ENCODE results near the gene BCR.

The BCR gene

DNA sequence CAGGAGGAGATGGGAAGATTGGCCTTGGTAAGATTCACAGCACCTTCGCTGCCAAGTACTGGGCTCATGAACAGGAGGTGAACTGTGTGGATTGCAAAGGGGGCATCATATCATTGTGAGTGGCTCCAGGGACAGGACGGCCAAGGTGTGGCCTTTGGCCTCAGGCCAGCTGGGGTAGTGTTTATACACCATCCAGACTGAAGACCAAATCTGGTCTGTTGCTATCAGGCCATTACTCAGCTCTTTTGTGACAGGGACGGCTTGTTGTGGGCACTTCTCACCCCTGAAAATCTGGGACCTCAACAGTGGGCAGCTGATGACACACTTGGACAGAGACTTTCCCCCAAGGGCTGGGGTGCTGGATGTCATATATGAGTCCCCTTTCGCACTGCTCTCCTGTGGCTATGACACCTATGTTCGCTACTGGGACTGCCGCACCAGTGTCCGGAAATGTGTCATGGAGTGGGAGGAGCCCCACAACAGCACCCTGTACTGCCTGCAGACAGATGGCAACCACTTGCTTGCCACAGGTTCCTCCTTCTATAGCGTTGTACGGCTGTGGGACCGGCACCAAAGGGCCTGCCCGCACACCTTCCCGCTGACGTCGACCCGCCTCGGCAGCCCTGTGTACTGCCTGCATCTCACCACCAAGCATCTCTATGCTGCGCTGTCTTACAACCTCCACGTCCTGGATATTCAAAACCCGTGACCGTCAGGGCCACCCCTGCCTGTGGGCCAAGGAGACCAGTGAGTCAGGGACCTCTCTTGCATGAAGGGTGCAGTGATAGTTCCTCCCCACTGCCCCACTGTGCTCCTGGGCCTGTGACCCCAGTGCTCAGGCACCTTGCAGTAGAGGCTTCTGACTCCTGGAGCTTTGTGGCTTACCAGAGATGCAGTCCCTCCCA is 83.6 kb downstream of the BCR start:
- no peak overlapping the region for H3K9ac ChIP-seq (ENCODE audit: insufficient read length, low read depth)
- no peaks in the 10 kb centered on the region for H3K27me3 ChIP-seq (ENCODE audit: insufficient read depth, insufficient read length)
- peaks cover 14% of the 10 kb centered on the region for H3K4me1 ChIP-seq (ENCODE audit: insufficient read depth, insufficient read length)
- no peak for TF ChIP-seq ZNF274 (IDR thresholded peaks at IDR 0.05; ENCODE audit: low read depth, low read length)
- no peak overlapping the region for H3K4me3 ChIP-seq (ENCODE audit: insufficient read length, low read depth)
- DNase-seq (ENCODE audit: low read depth, low spot score), result no peak
- no peaks in the 10 kb centered on the region for H3K9me3 ChIP-seq (ENCODE audit: insufficient read depth, low read length)
- peaks cover 74% of the 10 kb centered on the region for H3K36me3 ChIP-seq (ENCODE audit: insufficient read depth, insufficient read length, low read length)

DNA sequence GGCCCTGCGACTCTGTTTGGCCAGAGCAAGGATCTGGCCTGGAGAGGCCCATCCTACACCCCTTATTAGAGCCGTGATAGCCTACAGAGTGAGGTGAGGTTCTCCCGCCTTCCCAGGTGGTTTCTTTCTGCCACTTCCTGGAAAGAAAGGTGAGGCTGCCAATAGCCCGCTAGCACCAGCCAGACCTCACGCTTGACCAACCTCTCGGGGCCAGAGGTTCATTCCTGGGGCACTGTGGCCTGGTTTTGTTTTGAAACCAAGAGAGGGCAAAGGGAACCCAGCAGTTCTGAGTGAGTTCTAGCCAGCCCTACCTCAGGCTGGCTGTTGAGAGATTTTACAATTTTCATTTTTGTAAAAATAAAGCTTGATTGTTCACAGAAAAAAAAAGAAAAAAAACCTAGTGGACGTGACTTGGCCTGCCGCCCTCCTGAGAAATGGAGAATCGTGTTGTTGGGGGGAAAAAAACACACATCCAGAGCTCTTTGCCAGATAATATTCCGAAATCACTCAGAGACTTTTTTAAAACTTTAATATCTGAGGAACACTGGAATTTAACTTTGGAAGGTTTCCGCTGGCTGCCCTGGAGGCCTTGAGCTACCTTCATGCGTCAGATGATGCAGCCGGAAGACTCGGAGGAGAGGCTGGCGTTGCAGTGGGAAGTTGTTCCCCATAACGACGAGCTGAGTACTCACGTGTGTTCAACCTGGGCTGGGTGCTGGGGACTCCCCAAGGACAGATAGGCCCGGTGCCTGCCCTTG is 84.5 kb downstream of the BCR start:
- no peak overlapping the region for H3K9ac ChIP-seq (ENCODE audit: insufficient read length, low read depth)
- no peak overlapping the region for H3K4me3 ChIP-seq (ENCODE audit: insufficient read length, low read depth)
- no peak for DNase-seq (ENCODE audit: low read depth, low spot score)
- peaks cover 18% of the 10 kb centered on the region for H3K4me1 ChIP-seq (ENCODE audit: insufficient read depth, insufficient read length)
- no peaks in the 10 kb centered on the region for H3K27me3 ChIP-seq (ENCODE audit: insufficient read depth, insufficient read length)
- TF ChIP-seq YY1 (IDR thresholded peaks at IDR 0.05; ENCODE audit: insufficient read depth, insufficient read length), result no peak
- peaks cover 79% of the 10 kb centered on the region for H3K36me3 ChIP-seq (ENCODE audit: insufficient read depth, insufficient read length, low read length)
- H3K9me3 ChIP-seq (ENCODE audit: insufficient read depth, low read length), result no peaks in the 10 kb centered on the region

DNA sequence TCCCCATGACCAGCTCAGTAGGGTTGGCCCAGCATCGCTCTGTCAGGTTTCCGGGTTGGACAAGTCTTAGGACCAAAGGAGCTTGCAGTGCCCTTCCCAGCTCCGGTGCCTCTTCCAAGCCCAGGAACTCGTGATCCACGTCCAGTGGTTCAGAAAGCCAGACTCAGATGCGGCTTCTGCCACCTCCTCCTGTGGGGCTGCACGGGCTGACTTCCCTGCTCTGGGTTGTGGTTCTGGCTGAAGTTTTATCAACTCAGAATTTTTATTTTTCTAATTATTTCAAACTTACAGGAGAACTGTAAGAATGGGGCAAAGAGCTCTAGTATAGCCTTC is 85.0 kb downstream of the BCR start:
- Histone ChIP-seq H3K9me3 (ENCODE audit: insufficient read depth, low read length) (no peaks in the 10 kb centered on the region), H3K27me3 (ENCODE audit: insufficient read depth, insufficient read length) (no peaks in the 10 kb centered on the region), H3K4me3 (ENCODE audit: insufficient read length, low read depth) (no peak overlapping the region), H3K9ac (ENCODE audit: insufficient read length, low read depth) (no peak overlapping the region), H3K4me1 (ENCODE audit: insufficient read depth, insufficient read length) (peaks cover 18% of the 10 kb centered on the region), H3K36me3 (ENCODE audit: insufficient read depth, insufficient read length, low read length) (peaks cover 76% of the 10 kb centered on the region)
- TF ChIP-seq SUZ12 (IDR thresholded peaks at IDR 0.05; ENCODE audit: extremely low read depth, insufficient read depth, insufficient read length), result no peak
- TF ChIP-seq ZNF274 (IDR thresholded peaks at IDR 0.05; ENCODE audit: low read depth, low read length), result no peak
- no peak for TF ChIP-seq YY1 (IDR thresholded peaks at IDR 0.05; ENCODE audit: insufficient read depth, insufficient read length)
- no peak for DNase-seq (ENCODE audit: low read depth, low spot score)

DNA sequence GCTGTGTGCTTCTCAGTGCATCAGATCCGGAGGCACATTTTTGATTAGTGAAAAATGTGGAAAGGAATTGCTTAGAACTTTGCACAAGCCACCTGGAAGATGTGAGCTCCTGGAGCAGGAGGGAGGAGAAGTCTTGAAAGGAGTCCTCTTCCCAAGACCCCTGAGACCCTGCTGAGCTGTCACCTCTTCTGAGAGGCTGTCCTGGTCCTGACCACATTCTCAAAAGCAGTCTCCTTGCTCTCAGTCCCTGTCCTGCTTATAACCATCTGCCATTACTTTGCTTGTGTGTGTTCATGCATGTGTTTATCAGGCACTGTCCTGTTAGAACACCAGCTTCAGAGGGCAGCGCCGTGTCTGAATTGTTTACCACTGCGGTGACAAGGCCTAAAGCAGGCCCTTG is 86.5 kb downstream of the BCR start:
- H3K36me3 ChIP-seq (ENCODE audit: insufficient read depth, insufficient read length, low read length), result peaks cover 77% of the 10 kb centered on the region
- no peaks in the 10 kb centered on the region for H3K9me3 ChIP-seq (ENCODE audit: insufficient read depth, low read length)
- no peak overlapping the region for H3K9ac ChIP-seq (ENCODE audit: insufficient read length, low read depth)
- no peak for DNase-seq (ENCODE audit: low read depth, low spot score)
- H3K27me3 ChIP-seq (ENCODE audit: insufficient read depth, insufficient read length), result no peaks in the 10 kb centered on the region
- TF ChIP-seq SUZ12 (IDR thresholded peaks at IDR 0.05; ENCODE audit: extremely low read depth, insufficient read depth, insufficient read length) (no peak), ZNF274 (IDR thresholded peaks at IDR 0.05; ENCODE audit: low read depth, low read length) (no peak), YY1 (IDR thresholded peaks at IDR 0.05; ENCODE audit: insufficient read depth, insufficient read length) (no peak)
- peaks cover 15% of the 10 kb centered on the region for H3K4me1 ChIP-seq (ENCODE audit: insufficient read depth, insufficient read length)
- no peak overlapping the region for H3K4me3 ChIP-seq (ENCODE audit: insufficient read length, low read depth)

DNA sequence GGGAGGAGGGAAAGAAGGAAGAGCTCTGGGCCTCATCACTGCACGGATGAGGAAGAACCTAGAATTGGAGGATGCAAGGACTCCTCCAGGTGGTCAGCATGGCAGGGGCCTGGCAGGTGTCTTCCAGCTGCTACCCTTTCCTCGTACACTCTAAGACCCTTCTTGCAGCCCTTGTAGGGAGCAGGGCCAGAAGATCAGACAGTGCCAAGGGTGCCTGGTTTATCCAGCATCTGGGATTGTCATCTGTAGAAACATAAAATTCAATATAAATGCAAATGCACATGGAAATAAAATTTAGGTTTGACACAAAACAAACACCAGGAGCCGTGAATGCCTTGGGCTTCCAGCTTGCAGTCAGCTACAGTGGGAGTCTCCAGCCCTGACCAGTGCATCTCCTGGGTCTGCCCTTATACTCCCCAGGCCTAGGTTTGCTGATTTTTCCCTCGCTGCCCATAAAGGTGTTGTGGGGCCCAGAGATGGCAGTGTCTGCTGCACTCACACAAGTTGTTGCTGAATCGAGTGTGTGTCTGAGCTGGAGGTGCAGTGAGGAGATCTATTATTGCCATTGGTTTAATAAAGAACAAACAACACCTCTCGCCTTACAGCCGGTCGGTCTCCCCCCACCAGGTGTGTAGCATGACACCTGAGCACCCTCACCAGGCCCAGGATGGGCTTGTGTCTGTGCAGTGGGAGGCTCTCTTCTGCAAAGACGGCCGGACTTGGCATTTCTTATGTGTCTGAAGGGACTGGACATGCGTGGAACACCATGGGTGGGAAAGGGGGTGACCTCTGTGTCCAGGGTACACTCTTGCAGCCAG is 87.1 kb downstream of the BCR start:
- no peaks in the 10 kb centered on the region for H3K9me3 ChIP-seq (ENCODE audit: insufficient read depth, low read length)
- no peak for TF ChIP-seq YY1 (IDR thresholded peaks at IDR 0.05; ENCODE audit: insufficient read depth, insufficient read length)
- no peak for TF ChIP-seq ZNF274 (IDR thresholded peaks at IDR 0.05; ENCODE audit: low read depth, low read length)
- no peak for TF ChIP-seq SUZ12 (IDR thresholded peaks at IDR 0.05; ENCODE audit: extremely low read depth, insufficient read depth, insufficient read length)
- H3K9ac ChIP-seq (ENCODE audit: insufficient read length, low read depth), result no peak overlapping the region
- no peak overlapping the region for H3K4me3 ChIP-seq (ENCODE audit: insufficient read length, low read depth)
- DNase-seq (ENCODE audit: low read depth, low spot score), result no peak
- no peaks in the 10 kb centered on the region for H3K27me3 ChIP-seq (ENCODE audit: insufficient read depth, insufficient read length)
- H3K36me3 ChIP-seq (ENCODE audit: insufficient read depth, insufficient read length, low read length), result peaks cover 80% of the 10 kb centered on the region
- H3K4me1 ChIP-seq (ENCODE audit: insufficient read depth, insufficient read length), result peaks cover 13% of the 10 kb centered on the region

DNA sequence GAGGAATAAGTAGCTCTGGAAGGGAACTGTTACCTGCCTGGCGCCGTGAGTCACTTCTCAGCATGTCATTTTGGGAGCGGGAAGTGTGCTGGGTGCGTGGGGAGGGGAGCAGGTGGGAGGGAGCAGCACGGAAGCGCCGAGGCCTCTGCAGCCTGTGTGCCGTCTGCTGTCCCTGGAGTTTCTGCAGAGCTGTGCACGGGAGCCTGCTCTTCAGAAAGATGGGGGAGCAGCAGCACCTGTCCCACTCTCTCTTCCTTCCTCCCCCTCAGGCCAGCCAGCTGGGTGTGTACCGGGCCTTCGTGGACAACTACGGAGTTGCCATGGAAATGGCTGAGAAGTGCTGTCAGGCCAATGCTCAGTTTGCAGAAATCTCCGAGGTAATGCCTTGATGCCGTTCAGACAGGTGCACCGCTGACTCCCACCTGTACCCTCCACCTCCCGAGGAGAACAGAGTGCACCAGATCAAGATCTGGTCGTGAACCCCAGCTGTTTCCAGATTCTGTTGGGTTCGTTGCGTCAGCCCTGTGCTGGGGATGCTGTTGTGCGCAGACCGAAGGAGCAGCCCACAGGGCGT is 87.9 kb downstream of the BCR start:
- no peak for TF ChIP-seq SUZ12 (IDR thresholded peaks at IDR 0.05; ENCODE audit: extremely low read depth, insufficient read depth, insufficient read length)
- no peak for TF ChIP-seq ZNF274 (IDR thresholded peaks at IDR 0.05; ENCODE audit: low read depth, low read length)
- TF ChIP-seq YY1 (IDR thresholded peaks at IDR 0.05; ENCODE audit: insufficient read depth, insufficient read length), result no peak
- H3K36me3 ChIP-seq (ENCODE audit: insufficient read depth, insufficient read length, low read length), result peaks cover 84% of the 10 kb centered on the region
- H3K4me3 ChIP-seq (ENCODE audit: insufficient read length, low read depth), result no peak overlapping the region
- no peaks in the 10 kb centered on the region for H3K27me3 ChIP-seq (ENCODE audit: insufficient read depth, insufficient read length)
- no peak for DNase-seq (ENCODE audit: low read depth, low spot score)
- no peaks in the 10 kb centered on the region for H3K9me3 ChIP-seq (ENCODE audit: insufficient read depth, low read length)
- no peak overlapping the region for H3K9ac ChIP-seq (ENCODE audit: insufficient read length, low read depth)
- H3K4me1 ChIP-seq (ENCODE audit: insufficient read depth, insufficient read length), result peaks cover 13% of the 10 kb centered on the region

All from NT2/D1 (cell line).